CD4-positive, alpha-beta T cell treated with Interleukin-17A for 4 hours (primary cell): ENCODE results near the gene CRYBG1.
A peak's percentile ranks its signal among the peaks of the same experiment; 100 is the strongest.

Experiments used
- DNase-seq: peaks from one replicate; pipeline ENCODE4 v3.0.0-alpha.2; 2020; ENCODE audit warnings: mixed read lengths

Gene CRYBG1

DNA sequence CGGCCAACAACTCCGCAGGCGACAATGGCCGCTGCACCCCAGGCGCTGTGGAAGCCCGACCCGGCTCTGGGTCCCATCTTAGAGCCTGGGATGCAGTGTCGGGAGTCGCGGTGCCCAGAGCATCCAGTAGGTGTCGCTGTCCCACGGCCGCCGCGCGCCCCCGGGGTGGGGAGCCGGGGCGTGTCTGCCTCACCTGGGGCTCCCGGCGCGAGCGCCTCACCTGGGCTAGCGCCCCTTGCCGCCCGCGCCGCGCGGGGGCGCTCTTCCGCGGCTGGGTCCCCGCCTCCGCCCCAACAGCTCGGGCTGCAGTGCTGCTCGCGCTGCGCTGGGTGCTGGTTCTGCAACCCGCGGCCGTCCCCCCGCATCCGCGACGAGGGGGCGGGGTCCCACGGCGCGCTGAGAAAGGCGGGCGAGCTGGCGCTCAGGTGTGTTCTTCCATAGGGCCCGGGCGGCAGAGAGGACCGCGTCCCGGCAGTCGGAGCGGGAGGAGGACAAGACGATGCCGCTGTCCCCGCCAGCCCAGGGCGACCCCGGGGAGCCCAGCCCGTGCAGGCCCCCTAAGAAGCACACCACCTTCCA is at the start of gene CRYBG1:
TSS of gene CRYBG1 (plus strand) at position 308 of the 579 bp plus-strand sequence. CDS start at position 500, 192 bp downstream.
- peak; percentile 77 for DNase-seq

GRCh38 chr6:106315765-106316374 is 44.6 kb upstream of the CRYBG1 start:
- no peak for DNase-seq

DNA sequence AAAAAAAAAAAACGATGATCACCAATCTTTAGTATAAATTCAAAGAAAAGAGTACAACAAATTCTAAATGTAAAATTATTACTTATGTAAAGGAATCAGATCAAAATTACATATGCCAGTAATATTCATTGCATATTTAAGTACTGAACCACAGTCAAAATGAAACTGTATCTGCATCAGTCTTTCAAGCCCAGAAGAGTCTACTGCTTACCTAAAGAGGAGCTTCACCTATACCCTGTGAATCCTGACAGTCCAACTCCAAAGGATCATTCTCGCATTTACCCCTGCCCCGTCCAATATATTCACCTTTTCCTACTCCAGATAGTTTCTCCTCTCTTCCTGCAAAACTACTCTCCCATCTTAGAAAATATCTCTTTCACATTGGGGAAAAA is 44.1 kb upstream of the CRYBG1 start:
- no peak for DNase-seq

- no peak for DNase-seq
Observed at GRCh38 chr6:106318061-106318460, 42.5 kb upstream of the CRYBG1 start.

DNA sequence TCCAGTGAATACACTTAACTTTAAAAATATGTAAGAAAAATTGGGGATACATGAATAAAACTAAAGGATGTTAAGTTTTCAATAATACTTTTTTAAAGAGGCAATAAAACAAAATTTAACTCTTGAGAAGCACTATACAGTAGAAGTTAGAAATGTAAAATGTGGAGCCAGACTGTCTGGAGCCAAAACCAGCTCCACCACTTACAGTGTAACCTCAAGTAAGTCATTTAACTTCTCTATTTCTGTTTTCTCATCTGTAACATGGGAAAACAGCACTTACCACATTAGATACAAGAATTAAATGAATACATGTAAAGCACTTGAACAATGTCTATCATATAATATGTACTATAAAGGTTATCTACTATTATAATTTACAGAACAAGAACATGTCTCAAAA is 41.7 kb upstream of the CRYBG1 start:
- DNase-seq = no peak

GRCh38 chr6:106321940-106322339 is 38.6 kb upstream of the CRYBG1 start:
- no peak for DNase-seq

GRCh38 chr6:106324726-106325335 is 35.7 kb upstream of the CRYBG1 start:
- no peak for DNase-seq

- peak; percentile 99 for DNase-seq
Observed at GRCh38 chr6:106325336-106326178, 35.0 kb upstream of the CRYBG1 start, which contains the start of gene ATG5. ATG5 (minus strand) TSS chr6:106325760; CDS start chr6:106316208, 9,552 bp downstream.

DNA sequence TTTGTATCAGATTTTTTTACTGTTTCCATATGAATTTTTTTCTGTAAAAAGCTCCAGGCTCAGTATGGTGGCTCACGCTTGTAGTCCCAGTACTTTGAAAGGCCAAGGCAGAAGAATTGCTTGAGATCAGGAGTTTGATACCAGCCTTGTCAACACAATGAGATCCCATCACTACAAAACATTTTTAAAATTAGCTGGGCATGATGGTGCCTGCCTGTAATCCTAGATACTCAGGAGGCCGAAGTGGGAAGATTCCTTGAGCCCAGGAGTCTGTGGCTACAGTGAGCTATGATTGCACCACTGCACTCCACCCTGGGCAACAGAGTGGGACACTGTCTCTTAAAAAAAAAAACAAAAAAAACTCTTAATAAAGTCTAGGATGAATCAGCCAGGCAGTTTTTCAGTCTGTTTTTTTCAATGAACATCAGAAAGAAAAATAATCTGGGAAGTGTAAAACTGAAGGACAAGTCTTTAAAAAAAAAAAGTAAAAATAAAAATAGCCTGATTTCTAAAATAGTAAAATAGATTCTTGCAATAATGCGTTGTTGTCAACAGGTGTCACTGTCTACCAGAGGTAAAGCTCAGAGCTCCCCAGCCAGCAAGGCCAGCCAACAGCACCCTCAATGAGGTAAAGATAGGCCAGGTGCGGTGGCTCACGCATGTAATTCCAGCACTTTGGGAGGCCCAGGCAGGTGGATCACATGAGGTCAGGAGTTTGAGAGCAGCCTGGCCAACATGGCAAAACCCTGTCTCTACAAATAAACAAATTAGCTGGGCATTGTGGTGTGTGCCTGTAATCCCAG is 25.7 kb upstream of the CRYBG1 start:
- DNase-seq = peak; percentile 61

- peak; percentile 56 for DNase-seq
Observed at GRCh38 chr6:106339334-106340029, 21.0 kb upstream of the CRYBG1 start.

- no peak for DNase-seq
Observed at GRCh38 chr6:106347219-106347618, 13.3 kb upstream of the CRYBG1 start.

- no peak for DNase-seq
Observed at GRCh38 chr6:106356378-106356777, 4.1 kb upstream of the CRYBG1 start.

- DNase-seq = no peak
Observed at GRCh38 chr6:106359959-106360409, 533 bp upstream of the CRYBG1 start.

DNA sequence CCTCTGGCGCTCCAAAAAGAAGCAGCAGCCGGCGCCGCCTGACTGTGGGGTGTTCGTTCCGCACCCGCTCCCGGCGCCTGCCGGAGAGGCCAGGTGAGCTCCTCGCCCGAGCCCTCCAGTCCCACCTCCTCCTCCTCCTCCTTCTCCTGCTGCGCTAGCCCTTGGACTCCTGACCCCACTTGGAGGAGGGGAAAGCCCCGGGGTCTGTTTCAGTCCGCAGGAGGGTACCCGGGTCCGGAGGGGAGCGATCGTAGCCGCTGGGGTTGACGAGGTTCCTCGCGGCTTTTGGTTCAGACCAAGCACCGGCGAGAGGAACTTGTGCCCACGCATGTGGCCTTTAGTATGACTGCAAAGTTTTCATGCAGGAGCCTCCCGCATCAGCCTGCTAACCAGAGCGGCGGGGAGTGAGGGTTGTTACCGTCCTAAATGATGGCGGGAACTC is 493 bp downstream of the CRYBG1 start:
- DNase-seq = peak; percentile 24

- no peak for DNase-seq
Observed at GRCh38 chr6:106363401-106364138, 3.1 kb downstream of the CRYBG1 start.

GRCh38 chr6:106369739-106370138 is 9.2 kb downstream of the CRYBG1 start:
- DNase-seq = no peak

DNA sequence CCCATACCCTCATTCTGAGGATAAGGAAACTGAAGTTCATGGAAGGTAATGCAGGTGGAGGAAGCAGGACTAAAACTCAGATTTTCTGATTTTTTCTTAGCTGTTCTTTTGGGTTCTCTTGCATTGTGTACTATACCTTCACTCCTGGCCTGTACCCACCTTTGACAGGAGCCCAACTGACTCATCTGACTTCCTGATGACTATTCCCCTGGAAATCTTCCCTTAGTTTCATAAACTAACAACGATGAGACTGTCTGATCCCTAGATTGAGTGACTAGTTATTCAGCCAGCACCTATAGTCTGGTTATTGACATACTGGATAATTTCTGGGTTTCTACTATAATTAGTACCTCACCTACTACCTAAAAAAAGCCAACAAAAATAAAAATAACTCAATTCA is 10.1 kb downstream of the CRYBG1 start:
- DNase-seq = no peak

DNA sequence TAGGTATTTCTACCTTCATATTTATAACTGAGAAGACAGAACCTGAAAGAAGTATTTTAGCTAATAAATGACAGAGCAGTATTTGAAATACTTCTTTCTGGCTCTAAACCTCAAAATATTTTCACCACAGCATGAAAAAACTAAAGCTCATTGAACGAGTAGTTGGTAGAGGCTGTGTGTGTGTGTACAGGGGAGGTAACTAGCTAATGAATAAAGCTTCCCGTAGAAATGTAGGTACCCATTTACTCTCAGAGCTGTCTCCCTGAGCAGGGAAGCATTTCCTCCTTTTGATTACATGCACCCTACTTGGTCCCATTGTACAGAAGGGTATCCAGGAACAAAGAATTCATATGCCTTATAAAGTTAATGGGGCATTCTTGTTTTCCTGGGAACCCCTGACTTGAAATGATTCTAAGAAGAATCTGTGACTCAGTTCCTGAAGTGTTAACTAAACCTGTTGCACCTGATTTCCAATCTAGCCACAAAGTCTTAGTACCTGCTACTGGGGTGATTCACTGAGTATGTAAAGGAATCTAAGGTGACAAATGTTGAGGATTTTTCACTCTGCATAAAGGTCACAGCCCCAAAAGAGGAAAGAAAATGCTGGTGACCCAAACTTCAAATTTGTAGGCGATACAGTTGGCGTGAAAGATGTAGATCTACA is 12.5 kb downstream of the CRYBG1 start:
- DNase-seq = no peak

GRCh38 chr6:106373502-106374239 is 13.2 kb downstream of the CRYBG1 start:
- no peak for DNase-seq
